Measurements from ENCODE around the gene S1PR1. TPM values are rescaled to one million over a fixed set of nuclear protein-coding genes. Genes with fewer than 3 reads are reported as not detected.

Gene S1PR1
- total RNA-seq, 1 experiment from 2014 or later, result 0.24 TPM

DNA sequence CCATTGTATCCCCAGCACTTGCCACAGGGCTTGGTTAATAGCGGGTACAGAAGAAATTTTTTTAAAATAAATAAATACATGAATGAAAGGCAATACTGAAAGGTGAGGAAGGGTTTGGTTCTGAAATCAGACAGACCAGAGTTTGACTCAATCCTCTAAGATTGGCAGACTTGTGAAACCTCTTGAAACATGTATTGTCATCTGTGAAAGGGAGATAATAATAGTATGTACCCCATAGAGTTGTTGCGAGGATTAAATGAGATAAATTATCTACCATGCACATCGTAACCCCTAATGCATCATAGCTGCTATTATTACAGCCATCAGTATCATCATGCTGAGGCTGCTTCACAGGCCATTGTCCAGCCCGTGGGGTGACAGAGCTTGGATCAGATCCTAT, 41.4 kb downstream of the S1PR1 start:
- Histone ChIP-seq H3K56ac (ENCODE audit: insufficient read length, low read depth, low read length) (no peak overlapping the region), H3K4me2 (ENCODE audit: insufficient read depth, insufficient read length, low read length) (no peak overlapping the region), H3K9ac (ENCODE audit: extremely low read depth, insufficient read length, low read length) (no peak overlapping the region), H3K23me2 (ENCODE audit: insufficient read length, low read depth, low read length, poor library complexity, severe bottlenecking) (no peaks in the 10 kb centered on the region), H2BK20ac (ENCODE audit: low read depth, low read length, poor library complexity, severe bottlenecking) (no peak overlapping the region), H3K18ac (ENCODE audit: insufficient read length, low read depth, low read length) (no peak overlapping the region), H3K27me3 (ENCODE audit: insufficient read depth, low read length) (no peaks in the 10 kb centered on the region), H4K8ac (replicated peaks; ENCODE audit: insufficient read length, low read depth, low read length) (no peak overlapping the region), H2BK15ac (ENCODE audit: low read depth, low read length) (no peak overlapping the region), H3K4me1 (ENCODE audit: insufficient read depth, low read length) (peaks cover 3% of the 10 kb centered on the region; the same call in 1 of the 2 replicates), H4K20me1 (ENCODE audit: control insufficient read depth, insufficient read depth, insufficient read length) (no peaks in the 10 kb centered on the region), H3K9me3 (ENCODE audit: control insufficient read depth, low read depth, low read length) (no peaks in the 10 kb centered on the region), H2BK12ac (ENCODE audit: insufficient read length, low read depth, low read length) (no peak overlapping the region), H4K5ac (ENCODE audit: insufficient read length, low read depth, low read length) (no peak overlapping the region), H4K91ac (ENCODE audit: insufficient read length, low read depth, low read length) (no peak overlapping the region), H2BK120ac (ENCODE audit: low read depth, low read length, poor library complexity, severe bottlenecking) (no peak overlapping the region), H3K23ac (ENCODE audit: insufficient read length, low read depth, low read length) (no peak overlapping the region), H2AFZ (ENCODE audit: low read length) (no peak overlapping the region), H3K14ac (ENCODE audit: insufficient read depth, low read length) (no peak overlapping the region), H3K4ac (ENCODE audit: low read depth, low read length) (no peak overlapping the region), H3K79me1 (ENCODE audit: insufficient read depth, low read depth, low read length, poor library complexity, severe bottlenecking) (no peaks in the 10 kb centered on the region), H3K79me2 (ENCODE audit: insufficient read depth, low read length) (no peaks in the 10 kb centered on the region), H2BK5ac (ENCODE audit: insufficient read length, low read length) (no peak overlapping the region), H3K27ac (ENCODE audit: insufficient read length, low read depth, low read length) (no peak overlapping the region), H3T11ph (ENCODE audit: low read length) (no peak overlapping the region), H2AK5ac (ENCODE audit: insufficient read length, low read length) (no peak overlapping the region)
- no peak overlapping the region; a peak in 1 of 5 replicates for H3K4me3 Mint-ChIP-seq
- no peaks in the 10 kb centered on the region for H3K36me3 Mint-ChIP-seq (ENCODE audit: insufficient read depth in 1 of 3, low read depth in 3 of 3)
- peaks cover 0 to under 1% of the 10 kb centered on the region in 2 experiments; a peak in 2 of 5 replicates for H3K9me3 Mint-ChIP-seq
- H3K27me3 Mint-ChIP-seq (ENCODE audit: low read depth), result no peaks in the 10 kb centered on the region; the same call in 1 of the 2 replicates
- TF ChIP-seq, protein P1, sequence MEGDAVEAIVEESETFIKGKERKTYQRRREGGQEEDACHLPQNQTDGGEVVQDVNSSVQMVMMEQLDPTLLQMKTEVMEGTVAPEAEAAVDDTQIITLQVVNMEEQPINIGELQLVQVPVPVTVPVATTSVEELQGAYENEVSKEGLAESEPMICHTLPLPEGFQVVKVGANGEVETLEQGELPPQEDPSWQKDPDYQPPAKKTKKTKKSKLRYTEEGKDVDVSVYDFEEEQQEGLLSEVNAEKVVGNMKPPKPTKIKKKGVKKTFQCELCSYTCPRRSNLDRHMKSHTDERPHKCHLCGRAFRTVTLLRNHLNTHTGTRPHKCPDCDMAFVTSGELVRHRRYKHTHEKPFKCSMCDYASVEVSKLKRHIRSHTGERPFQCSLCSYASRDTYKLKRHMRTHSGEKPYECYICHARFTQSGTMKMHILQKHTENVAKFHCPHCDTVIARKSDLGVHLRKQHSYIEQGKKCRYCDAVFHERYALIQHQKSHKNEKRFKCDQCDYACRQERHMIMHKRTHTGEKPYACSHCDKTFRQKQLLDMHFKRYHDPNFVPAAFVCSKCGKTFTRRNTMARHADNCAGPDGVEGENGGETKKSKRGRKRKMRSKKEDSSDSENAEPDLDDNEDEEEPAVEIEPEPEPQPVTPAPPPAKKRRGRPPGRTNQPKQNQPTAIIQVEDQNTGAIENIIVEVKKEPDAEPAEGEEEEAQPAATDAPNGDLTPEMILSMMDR (conservative IDR thresholded peaks at IDR 0.05), result no peak
- DNase-seq, result no peak
- WGBS (ENCODE audit: extremely low coverage, insufficient read length, low lambda C conversion rate), result no CpG with 5 or more reads among the region's 4 CpGs
- H3K27ac Mint-ChIP-seq, result no peak overlapping the region
- H3K4me1 Mint-ChIP-seq, result no peaks in the 10 kb centered on the region

Data from H9 (cell line).